ENCODE data around the gene IPPK.

DNA sequence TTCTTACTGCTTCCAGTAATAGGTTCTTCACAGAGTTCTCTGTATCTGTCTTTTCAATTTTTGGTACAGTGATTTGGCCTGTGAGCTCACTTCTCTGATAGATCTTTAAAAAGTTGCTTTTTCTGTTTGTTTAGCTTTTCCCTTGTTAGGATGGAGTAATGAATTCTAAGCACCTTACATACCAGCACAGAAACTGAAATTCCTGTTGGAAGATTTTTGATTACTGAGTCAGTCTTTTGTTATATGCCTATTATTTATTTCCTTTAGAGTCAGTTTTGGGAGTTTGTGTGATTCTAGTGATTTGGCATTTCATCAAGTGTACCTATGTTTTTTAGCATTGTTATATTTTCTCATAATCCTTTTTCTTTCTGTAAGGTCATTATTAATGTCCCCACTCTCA, 37.6 kb upstream of the IPPK start:
- TF ChIP-seq, protein P1, sequence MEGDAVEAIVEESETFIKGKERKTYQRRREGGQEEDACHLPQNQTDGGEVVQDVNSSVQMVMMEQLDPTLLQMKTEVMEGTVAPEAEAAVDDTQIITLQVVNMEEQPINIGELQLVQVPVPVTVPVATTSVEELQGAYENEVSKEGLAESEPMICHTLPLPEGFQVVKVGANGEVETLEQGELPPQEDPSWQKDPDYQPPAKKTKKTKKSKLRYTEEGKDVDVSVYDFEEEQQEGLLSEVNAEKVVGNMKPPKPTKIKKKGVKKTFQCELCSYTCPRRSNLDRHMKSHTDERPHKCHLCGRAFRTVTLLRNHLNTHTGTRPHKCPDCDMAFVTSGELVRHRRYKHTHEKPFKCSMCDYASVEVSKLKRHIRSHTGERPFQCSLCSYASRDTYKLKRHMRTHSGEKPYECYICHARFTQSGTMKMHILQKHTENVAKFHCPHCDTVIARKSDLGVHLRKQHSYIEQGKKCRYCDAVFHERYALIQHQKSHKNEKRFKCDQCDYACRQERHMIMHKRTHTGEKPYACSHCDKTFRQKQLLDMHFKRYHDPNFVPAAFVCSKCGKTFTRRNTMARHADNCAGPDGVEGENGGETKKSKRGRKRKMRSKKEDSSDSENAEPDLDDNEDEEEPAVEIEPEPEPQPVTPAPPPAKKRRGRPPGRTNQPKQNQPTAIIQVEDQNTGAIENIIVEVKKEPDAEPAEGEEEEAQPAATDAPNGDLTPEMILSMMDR (IDR thresholded peaks at IDR 0.05) = no peak
- no peak for TF ChIP-seq POLR2A (IDR thresholded peaks at IDR 0.05)

All from heart left ventricle (tissue), 13 donors.